GM23248 (cell line): ENCODE data around the gene TESPA1. TPM values are rescaled to one million over a fixed set of nuclear protein-coding genes. Genes with fewer than 3 reads are reported as not detected.

Source experiments
- DNase-seq: peaks from one replicate; pipeline ENCODE4 v3.0.0-alpha.2; 2015
- H2AFZ ChIP-seq: fragments of 200-600 bp; sonication (generic); 2 replicates; pipeline ENCODE4 v1.6.1; 2016; ENCODE audit warnings: antibody characterized with exemption
- H3F3A ChIP-seq: fragments of 200-600 bp; sonication (generic); 2 replicates; pipeline ENCODE4 v1.6.1; 2016; ENCODE audit warnings: mild to moderate bottlenecking, antibody characterized with exemption, mixed run types; ENCODE audit not compliant: insufficient read depth
- H3K27ac ChIP-seq: fragments of 200-600 bp; sonication (generic); 2 replicates; pipeline ENCODE4 v1.5.1; 2016; ENCODE audit warnings: mild to moderate bottlenecking
- H3K27me3 ChIP-seq: fragments of 200-600 bp; sonication (generic); replicated peaks from 2 replicates; pipeline ENCODE4 v1.6.1; 2016; ENCODE audit warnings: mild to moderate bottlenecking; ENCODE audit not compliant: insufficient read depth
- H3K36me3 ChIP-seq: fragments of 200-600 bp; sonication (generic); 2 replicates; pipeline ENCODE4 v1.6.1; 2016; ENCODE audit warnings: low read depth, mild to moderate bottlenecking
- H3K4me1 ChIP-seq: fragments of 200-600 bp; sonication (generic); 2 replicates; pipeline ENCODE4 v1.6.1; 2016; ENCODE audit warnings: mild to moderate bottlenecking; ENCODE audit not compliant: insufficient read depth
- H3K4me2 ChIP-seq: fragments of 200-600 bp; sonication (generic); one replicate; pipeline ENCODE4 v1.6.1; 2016; ENCODE audit warnings: mild to moderate bottlenecking; ENCODE audit not compliant: unreplicated experiment
- H3K4me3 ChIP-seq: fragments of 200-600 bp; sonication (generic); 2 replicates; pipeline ENCODE4 v1.5.1; 2016; ENCODE audit warnings: mild to moderate bottlenecking
- H3K79me2 ChIP-seq: fragments of 200-600 bp; sonication (generic); 2 replicates; pipeline ENCODE4 v1.6.1; 2016; ENCODE audit warnings: mild to moderate bottlenecking; ENCODE audit not compliant: insufficient read depth
- H3K9ac ChIP-seq: fragments of 200-600 bp; sonication (generic); 2 replicates; pipeline ENCODE4 v1.6.1; 2016; ENCODE audit warnings: mild to moderate bottlenecking
- H3K9me2 ChIP-seq: fragments of 200-600 bp; sonication (generic); 2 replicates; pipeline ENCODE4 v1.6.1; 2016; ENCODE audit warnings: mixed run types, mild to moderate bottlenecking, moderate library complexity; ENCODE audit not compliant: insufficient read depth
- H3K9me3 ChIP-seq: fragments of 200-600 bp; sonication (generic); one replicate; pipeline ENCODE4 v1.6.1; 2017; ENCODE audit warnings: low read depth
- H4K20me1 ChIP-seq: fragments of 200-600 bp; sonication (generic); 2 replicates; pipeline ENCODE4 v1.6.0; 2016; ENCODE audit not compliant: insufficient read depth
- EZH2 ChIP-seq: fragments of 200-600 bp; sonication (generic); IDR thresholded peaks from 2 replicates; pipeline ENCODE4 v1.6.1; 2018; ENCODE audit warnings: antibody characterized with exemption, mild to moderate bottlenecking; ENCODE audit not compliant: insufficient read depth, poor library complexity, severe bottlenecking
- EZH2phosphoT487 ChIP-seq: fragments of 200-600 bp; sonication (generic); IDR thresholded peaks from 2 replicates; pipeline ENCODE4 v1.6.1; 2018; ENCODE audit warnings: antibody characterized with exemption, moderate library complexity, mild to moderate bottlenecking, low read depth; ENCODE audit not compliant: insufficient read depth
- WGBS, 2 experiments: methylation state at CpG; one replicate each; pipeline ENCODE4 v1.1.6; 2015 to 2017; ENCODE audit warnings: low lambda C conversion rate in 2 of 2, low coverage in 1 of 2; ENCODE audit errors: missing lambda C conversion rate in 2 of 2; 5-methylcytosine and 5-hydroxymethylcytosine counted together
- in situ Hi-C: fragments of 300-500 bp; cut with MboI; formaldehyde crosslinking; loops from 2 replicates; pipeline ENCODE4 v1.15.0; 2020
- polyA plus RNA-seq: library from polyadenylated mRNA; unstranded; fragments of >200 nt; fragmentation: Nextera tagmentation; extraction: Ambion mirVana; gene quantifications from 2 replicates; pipeline ENCODE4 v1.2.1, GENCODE V29; 2016
- total RNA-seq: library from RNA; depleted of rRNA; stranded (reverse); fragments of >200 nt; shearing (Covaris generic); gene quantifications from 2 replicates; pipeline ENCODE4 v1.2.3, GENCODE V29; 2014

The TESPA1 gene
- total and polyA plus RNA-seq, 2 experiments from 2014 or later, result not detected

GRCh38 chr12:54993181-54993835 lies 8.7 kb upstream of the TESPA1 start:
- Histone ChIP-seq H3F3A (no peaks in the 10 kb centered on the region), H2AFZ (no peak overlapping the region), H4K20me1 (no peaks in the 10 kb centered on the region), H3K79me2 (no peaks in the 10 kb centered on the region), H3K27ac (no peak overlapping the region), H3K9me3 (no peaks in the 10 kb centered on the region), H3K27me3 (peaks cover 21% of the 10 kb centered on the region), H3K4me1 (no peaks in the 10 kb centered on the region), H3K9me2 (no peaks in the 10 kb centered on the region), H3K9ac (no peak overlapping the region), H3K36me3 (no peaks in the 10 kb centered on the region), H3K4me3 (no peak overlapping the region), H3K4me2 (no peak overlapping the region)
- peak; percentile 67 for DNase-seq
- WGBS, 2 experiments, result 12 to 14% methylated on average over 12 of the region's 12 CpGs
- in situ Hi-C loops, result loop anchor here (10.0 kb wide), 1 partner anchor 71 kb away; no protein-coding TSS in a partner anchor
- TF ChIP-seq EZH2 (no peak), EZH2phosphoT487 (no peak)

DNA sequence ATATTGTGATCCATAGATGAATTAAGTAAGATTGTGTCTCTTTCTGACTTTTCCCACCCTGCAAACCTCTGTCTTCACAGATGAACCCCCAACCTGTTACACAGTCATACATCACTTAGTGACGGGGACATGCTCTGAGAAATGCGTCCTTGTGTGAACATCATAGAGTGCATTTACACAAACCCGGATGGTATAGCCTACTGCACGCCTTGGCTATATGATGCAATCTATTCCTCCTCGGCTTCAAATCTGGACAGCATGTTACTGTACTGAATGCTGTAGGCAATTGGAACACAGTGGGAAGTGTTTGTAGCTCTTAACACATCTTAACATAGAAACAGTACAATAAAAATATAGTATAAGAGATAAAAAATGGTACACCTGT lies 7.4 kb upstream of the TESPA1 start:
- no peak overlapping the region for H2AFZ ChIP-seq
- no peaks in the 10 kb centered on the region for H3K4me1 ChIP-seq
- TF ChIP-seq EZH2phosphoT487, result no peak
- TF ChIP-seq EZH2, result no peak
- no peaks in the 10 kb centered on the region for H3K36me3 ChIP-seq
- H3K4me3 ChIP-seq, result no peak overlapping the region
- no peaks in the 10 kb centered on the region for H3K9me2 ChIP-seq
- 54 to 59% methylated on average over 5 of the region's 5 CpGs for WGBS, 2 experiments
- no peak overlapping the region for H3K27ac ChIP-seq
- H3K9me3 ChIP-seq, result no peaks in the 10 kb centered on the region
- H3K27me3 ChIP-seq, result peaks cover 15% of the 10 kb centered on the region
- no peaks in the 10 kb centered on the region for H3K79me2 ChIP-seq
- no peaks in the 10 kb centered on the region for H4K20me1 ChIP-seq
- H3K9ac ChIP-seq, result no peak overlapping the region
- in situ Hi-C loops, result loop anchor here (10.0 kb wide), 1 partner anchor 73 kb away; no protein-coding TSS in a partner anchor
- no peak for DNase-seq
- no peaks in the 10 kb centered on the region for H3F3A ChIP-seq
- H3K4me2 ChIP-seq, result no peak overlapping the region

DNA sequence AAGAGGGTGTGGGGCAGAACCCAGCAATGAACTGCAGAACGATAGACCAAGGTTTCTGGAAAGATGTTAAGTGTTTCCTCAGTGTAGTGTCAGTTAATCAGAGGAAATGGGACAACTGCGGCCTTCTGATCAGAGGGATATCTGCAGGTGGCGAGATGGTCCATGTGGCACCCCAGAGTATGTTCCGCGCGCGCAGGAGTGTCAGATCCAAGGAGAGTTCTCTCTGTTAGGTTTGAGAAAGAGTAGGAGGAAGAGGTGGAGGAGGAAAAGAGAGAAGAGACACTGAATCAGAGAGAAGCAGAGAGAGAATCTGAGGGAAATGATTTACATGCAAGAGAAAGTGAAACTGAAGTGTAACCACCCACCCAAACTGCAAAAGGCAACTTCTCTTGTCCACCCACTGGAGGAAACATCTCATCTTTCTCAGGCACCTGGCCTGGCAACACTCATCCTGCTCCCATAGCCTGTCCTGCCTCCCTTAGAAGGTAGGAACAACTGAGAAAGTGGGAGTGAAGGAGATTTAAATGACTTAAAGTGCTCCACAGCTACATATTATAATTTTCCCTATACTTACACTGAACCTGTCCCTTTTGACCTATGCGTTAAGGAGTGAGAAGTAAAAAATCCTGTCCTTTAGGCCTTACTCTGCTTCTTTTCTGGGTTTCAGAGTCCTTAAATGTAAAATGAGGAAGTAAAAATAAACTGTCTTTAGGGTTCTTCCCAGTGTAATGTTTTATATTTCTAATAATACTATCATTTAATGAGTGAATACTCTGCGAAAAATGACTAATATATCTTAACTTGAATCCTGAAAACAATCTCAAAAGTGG lies 6.8 kb upstream of the TESPA1 start:
- no peak for DNase-seq
- no peak overlapping the region for H3K9ac ChIP-seq
- TF ChIP-seq EZH2phosphoT487 (no peak), EZH2 (no peak)
- no peaks in the 10 kb centered on the region for H3F3A ChIP-seq
- H3K27ac ChIP-seq, result no peak overlapping the region
- H2AFZ ChIP-seq, result no peak overlapping the region
- no peaks in the 10 kb centered on the region for H3K36me3 ChIP-seq
- 75 to 78% methylated on average over 9 of the region's 9 CpGs for WGBS, 2 experiments
- no peaks in the 10 kb centered on the region for H3K79me2 ChIP-seq
- in situ Hi-C loops, result loop anchor here (10.0 kb wide), 1 partner anchor 73 kb away; no protein-coding TSS in a partner anchor
- H3K4me1 ChIP-seq, result no peaks in the 10 kb centered on the region
- H3K9me3 ChIP-seq, result no peaks in the 10 kb centered on the region
- no peaks in the 10 kb centered on the region for H3K9me2 ChIP-seq
- no peaks in the 10 kb centered on the region for H4K20me1 ChIP-seq
- H3K4me3 ChIP-seq, result no peak overlapping the region
- H3K4me2 ChIP-seq, result no peak overlapping the region
- peaks cover 9% of the 10 kb centered on the region; the same call in 1 of the 2 replicates for H3K27me3 ChIP-seq

DNA sequence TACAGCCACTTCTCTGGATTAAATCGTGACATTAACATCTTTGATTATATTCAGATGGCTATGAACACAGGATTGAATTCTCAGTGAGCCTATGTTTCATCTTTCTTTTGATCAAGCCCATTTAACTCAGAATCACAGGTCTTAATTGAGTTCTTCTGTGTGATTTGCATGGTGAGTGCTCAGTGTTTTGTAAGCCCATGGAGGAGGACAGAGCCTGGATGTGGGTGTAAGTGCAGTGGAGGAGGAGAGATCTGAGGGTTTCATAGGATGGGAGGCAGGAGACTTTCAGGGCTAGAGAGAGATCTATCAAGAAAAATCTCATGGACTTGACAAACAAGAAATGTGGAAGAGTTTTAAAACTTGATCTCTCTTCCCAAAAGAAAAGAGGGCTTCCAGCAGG lies 5.3 kb upstream of the TESPA1 start:
- in situ Hi-C loops, result loop anchor here (10.0 kb wide), 1 partner anchor 75 kb away; no protein-coding TSS in a partner anchor
- WGBS, 2 experiments, result 0 to 10% methylated on average over 1 of the region's 1 CpG
- no peak overlapping the region for H2AFZ ChIP-seq

More for the DNA sequence above, 5.3 kb upstream of the TESPA1 start:
- Histone ChIP-seq H3K79me2 (no peaks in the 10 kb centered on the region), H3K9ac (no peak overlapping the region), H3F3A (no peaks in the 10 kb centered on the region), H3K36me3 (no peaks in the 10 kb centered on the region), H3K27ac (no peak overlapping the region), H3K4me2 (no peak overlapping the region), H3K4me1 (no peaks in the 10 kb centered on the region), H3K9me3 (no peaks in the 10 kb centered on the region), H3K27me3 (peaks cover 14% of the 10 kb centered on the region), H3K9me2 (no peaks in the 10 kb centered on the region), H3K4me3 (no peak overlapping the region), H4K20me1 (no peaks in the 10 kb centered on the region)
- DNase-seq, result no peak
- TF ChIP-seq EZH2phosphoT487, result no peak
- no peak for TF ChIP-seq EZH2
